HG02623 (cell line): ENCODE measurements around the gene ZNF222.
A peak's percentile ranks its signal among the peaks of the same experiment; 100 is the strongest.

Experiments
- ATAC-seq: cut with Tn5 transposase; IDR thresholded peaks from one replicate; pipeline ENCODE4 v1.9.1; 2021; ENCODE audit warnings: moderate library complexity; ENCODE audit not compliant: unreplicated experiment

ZNF222 gene

GRCh38 chr19:44051650-44052402 is 26.6 kb downstream of the ZNF222 start, which contains the start of gene ZNF223:
TSS of gene ZNF223 (plus strand) at chr19:44052036. CDS start at chr19:44055177, 3,141 bp downstream.
- ATAC-seq, result peak; percentile 47

DNA sequence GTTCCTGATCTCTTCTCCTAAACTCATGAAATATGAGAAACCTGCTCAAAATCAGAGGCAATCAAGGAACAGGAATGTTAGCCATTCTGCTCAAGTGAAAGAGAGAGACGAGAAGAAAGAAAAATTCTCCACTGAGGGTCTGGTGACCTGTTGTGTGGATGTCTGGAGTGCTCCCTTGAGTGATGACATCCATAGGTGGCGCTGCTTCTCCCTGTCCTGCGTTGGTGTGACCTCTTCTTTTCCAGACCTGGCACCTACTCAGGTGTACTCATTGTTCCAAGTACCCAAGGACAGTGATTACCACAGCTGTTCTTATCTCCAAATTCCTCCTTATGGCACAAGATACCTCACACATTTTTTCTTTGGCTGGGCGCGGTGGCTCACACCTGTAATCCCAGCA is 30.7 kb downstream of the ZNF222 start:
- ATAC-seq, result no peak

DNA sequence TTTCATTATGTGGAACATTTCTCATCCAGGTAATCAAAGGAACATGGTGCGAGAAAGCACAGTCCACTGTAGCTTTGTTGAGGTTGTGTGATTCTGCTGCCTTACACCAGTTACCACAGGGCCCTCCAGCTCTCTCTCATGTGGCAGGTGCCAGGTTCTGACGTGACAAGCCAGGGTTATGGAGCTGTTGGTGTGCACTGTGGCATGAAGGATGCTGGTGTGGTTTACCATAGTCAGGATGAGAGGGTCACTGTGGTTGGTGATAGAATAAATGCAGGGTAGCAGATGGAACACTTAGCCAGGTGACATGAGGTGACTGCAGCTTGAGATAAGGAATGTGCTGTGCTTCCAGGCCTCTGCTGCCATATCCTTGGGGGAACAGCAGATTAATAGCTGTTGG is 34.0 kb downstream of the ZNF222 start:
- no peak for ATAC-seq

- ATAC-seq, result no peak
Measured at GRCh38 chr19:44061038-44061437, 35.9 kb downstream of the ZNF222 start.

- ATAC-seq, result no peak
Measured at GRCh38 chr19:44066305-44066704, 41.1 kb downstream of the ZNF222 start.

- ATAC-seq, result no peak
Measured at GRCh38 chr19:44069415-44069814, 44.2 kb downstream of the ZNF222 start.

- ATAC-seq, result peak; percentile 88
Measured at GRCh38 chr19:44071824-44072542, 46.8 kb downstream of the ZNF222 start, which contains the start of gene ZNF284. TSS of gene ZNF284 (plus strand) at chr19:44072159. CDS start at chr19:44076390, 4,231 bp downstream.

DNA sequence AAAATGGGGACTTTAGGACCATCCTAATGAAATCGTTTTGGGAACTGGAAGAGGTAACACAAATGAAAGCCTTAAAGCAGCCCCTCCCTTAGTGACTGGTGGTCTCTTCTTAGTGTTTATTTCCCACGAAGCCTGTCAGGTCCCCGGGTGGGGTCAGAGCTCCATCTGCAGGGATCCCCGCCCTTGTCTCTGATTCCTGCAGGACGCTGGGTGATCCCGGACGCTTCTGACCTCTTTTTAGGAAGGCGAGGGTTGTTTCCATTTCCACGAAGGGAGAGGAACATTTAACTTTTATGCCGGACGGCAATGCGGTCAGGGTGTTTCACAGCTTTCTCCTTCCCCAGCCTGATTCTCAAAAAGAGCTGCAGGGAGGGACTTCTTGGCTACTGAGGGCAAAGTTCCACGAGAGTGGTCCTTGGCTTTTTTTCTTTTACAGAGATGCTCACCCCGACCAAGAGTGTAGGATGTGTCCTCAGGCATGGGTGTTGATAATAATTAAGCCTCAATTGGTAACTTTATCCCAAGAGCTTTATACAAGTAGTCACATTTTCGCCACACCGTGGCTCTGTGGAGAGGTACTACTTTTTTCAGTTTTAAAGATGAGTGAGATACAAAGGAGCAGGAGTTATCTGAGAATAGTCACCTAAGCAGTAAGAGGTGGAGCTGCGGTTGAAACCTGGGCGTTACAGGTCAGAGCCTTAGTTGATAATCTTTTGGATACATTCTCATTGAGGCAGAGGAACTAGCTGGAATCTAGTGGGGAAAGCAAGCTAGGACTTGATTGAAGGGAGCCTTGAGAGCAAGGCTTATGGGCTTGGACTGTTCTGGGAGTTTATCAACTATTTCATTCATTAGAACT is 47.6 kb downstream of the ZNF222 start:
- ATAC-seq, result no peak

DNA sequence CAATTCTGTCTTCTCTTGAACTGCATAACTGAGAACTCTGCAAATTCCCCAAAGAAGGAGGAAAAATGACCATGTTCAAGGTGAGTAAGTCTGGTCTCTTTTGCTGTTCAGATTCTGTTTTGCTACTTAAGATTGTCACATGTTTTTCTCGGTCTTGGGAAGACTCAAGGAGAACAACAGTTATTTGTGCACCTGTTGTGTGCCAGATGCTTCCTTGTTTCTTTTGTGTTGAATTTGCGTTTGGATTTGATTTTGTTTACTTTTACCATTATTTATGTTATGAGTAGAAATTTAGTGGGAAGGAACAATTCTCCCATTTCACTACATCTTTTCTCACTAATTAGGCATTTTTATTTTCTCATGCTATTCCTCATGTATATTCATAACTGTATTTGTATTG is 51.1 kb downstream of the ZNF222 start:
- no peak for ATAC-seq
